GM23338 (cell line): ENCODE data around the gene NHLH2.

Experiments
- CREB1 ChIP-seq: fragments of 250-450 bp; sonication (Bioruptor Pico); IDR thresholded peaks from 2 replicates; pipeline ENCODE4 v1.5.0; 2020; ENCODE audit warnings: low read depth, mild to moderate bottlenecking, moderate library complexity
- EZH2 ChIP-seq: fragments of 200-600 bp; sonication (generic); IDR thresholded peaks from one replicate; pipeline ENCODE4 v1.8.0; 2017; ENCODE audit warnings: antibody characterized with exemption, mild to moderate bottlenecking, low read depth; ENCODE audit not compliant: unreplicated experiment
- POLR2AphosphoS5 ChIP-seq: IDR thresholded peaks from 2 replicates; pipeline ENCODE4 v1.6.1; 2016; ENCODE audit warnings: antibody characterized with exemption, low read depth
- STAT1 ChIP-seq: IDR thresholded peaks from one replicate; pipeline ENCODE4 v1.6.1; 2016; ENCODE audit warnings: antibody characterized with exemption; ENCODE audit not compliant: unreplicated experiment
- ZNF331 ChIP-seq: fragments of 250-450 bp; sonication (Bioruptor Pico); IDR thresholded peaks from 2 replicates; pipeline ENCODE4 v1.5.0; 2020; ENCODE audit warnings: low read depth, mild to moderate bottlenecking, moderate library complexity
- TF ChIP-seq, protein P1 (sequence below), 2 experiments: fragments of 200-600 bp in 1 of 2; sonication (generic) in 1 of 2; conservative IDR thresholded peaks; 2 replicates each; pipeline versions ENCODE4 v1.5.1 to v1.6.1; 2016 to 2017; ENCODE audit warnings: antibody characterized with exemption in 2 of 2, low read depth in 2 of 2, mild to moderate bottlenecking in 2 of 2, moderate library complexity in 1 of 2
- TF ChIP-seq, protein P2 (sequence below): IDR thresholded peaks from 2 replicates; pipeline ENCODE4 v1.6.1; 2016; ENCODE audit warnings: antibody characterized with exemption
- TF ChIP-seq, protein P3 (sequence below): IDR thresholded peaks from one replicate; pipeline ENCODE4 v1.6.1; 2018; ENCODE audit warnings: antibody characterized with exemption; ENCODE audit not compliant: unreplicated experiment

DNA sequence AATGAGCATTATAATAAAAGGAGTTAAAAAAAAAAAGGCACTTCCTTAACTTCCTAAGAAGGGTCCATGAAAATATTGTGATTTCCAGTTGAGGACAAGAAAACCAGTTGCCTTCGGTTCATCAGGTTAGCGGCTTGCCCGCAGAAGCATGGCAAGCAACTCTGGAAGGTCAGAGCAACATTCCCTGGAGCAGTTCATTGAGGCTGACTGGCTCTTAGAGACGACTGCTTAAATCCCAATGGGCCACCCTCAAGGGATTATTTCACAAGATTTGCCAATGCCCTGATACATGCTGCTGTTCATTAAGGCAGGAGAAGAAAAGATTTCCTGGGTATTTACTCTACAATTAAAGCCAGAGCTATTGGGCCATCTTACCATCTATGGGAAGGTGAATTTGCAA is 43.4 kb downstream of the NHLH2 start:
- TF ChIP-seq, protein P1, sequence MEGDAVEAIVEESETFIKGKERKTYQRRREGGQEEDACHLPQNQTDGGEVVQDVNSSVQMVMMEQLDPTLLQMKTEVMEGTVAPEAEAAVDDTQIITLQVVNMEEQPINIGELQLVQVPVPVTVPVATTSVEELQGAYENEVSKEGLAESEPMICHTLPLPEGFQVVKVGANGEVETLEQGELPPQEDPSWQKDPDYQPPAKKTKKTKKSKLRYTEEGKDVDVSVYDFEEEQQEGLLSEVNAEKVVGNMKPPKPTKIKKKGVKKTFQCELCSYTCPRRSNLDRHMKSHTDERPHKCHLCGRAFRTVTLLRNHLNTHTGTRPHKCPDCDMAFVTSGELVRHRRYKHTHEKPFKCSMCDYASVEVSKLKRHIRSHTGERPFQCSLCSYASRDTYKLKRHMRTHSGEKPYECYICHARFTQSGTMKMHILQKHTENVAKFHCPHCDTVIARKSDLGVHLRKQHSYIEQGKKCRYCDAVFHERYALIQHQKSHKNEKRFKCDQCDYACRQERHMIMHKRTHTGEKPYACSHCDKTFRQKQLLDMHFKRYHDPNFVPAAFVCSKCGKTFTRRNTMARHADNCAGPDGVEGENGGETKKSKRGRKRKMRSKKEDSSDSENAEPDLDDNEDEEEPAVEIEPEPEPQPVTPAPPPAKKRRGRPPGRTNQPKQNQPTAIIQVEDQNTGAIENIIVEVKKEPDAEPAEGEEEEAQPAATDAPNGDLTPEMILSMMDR (conservative IDR thresholded peaks at IDR 0.05; ENCODE audit: low read depth in 2 of 2), result no peak
- TF ChIP-seq EZH2, result no peak
- TF ChIP-seq CREB1 (CRISPR knock-in tag), result no peak
- no peak for TF ChIP-seq POLR2AphosphoS5
- no peak for TF ChIP-seq ZNF331
- TF ChIP-seq, protein P2, sequence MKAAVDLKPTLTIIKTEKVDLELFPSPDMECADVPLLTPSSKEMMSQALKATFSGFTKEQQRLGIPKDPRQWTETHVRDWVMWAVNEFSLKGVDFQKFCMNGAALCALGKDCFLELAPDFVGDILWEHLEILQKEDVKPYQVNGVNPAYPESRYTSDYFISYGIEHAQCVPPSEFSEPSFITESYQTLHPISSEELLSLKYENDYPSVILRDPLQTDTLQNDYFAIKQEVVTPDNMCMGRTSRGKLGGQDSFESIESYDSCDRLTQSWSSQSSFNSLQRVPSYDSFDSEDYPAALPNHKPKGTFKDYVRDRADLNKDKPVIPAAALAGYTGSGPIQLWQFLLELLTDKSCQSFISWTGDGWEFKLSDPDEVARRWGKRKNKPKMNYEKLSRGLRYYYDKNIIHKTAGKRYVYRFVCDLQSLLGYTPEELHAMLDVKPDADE, result no peak
- TF ChIP-seq, protein P3, sequence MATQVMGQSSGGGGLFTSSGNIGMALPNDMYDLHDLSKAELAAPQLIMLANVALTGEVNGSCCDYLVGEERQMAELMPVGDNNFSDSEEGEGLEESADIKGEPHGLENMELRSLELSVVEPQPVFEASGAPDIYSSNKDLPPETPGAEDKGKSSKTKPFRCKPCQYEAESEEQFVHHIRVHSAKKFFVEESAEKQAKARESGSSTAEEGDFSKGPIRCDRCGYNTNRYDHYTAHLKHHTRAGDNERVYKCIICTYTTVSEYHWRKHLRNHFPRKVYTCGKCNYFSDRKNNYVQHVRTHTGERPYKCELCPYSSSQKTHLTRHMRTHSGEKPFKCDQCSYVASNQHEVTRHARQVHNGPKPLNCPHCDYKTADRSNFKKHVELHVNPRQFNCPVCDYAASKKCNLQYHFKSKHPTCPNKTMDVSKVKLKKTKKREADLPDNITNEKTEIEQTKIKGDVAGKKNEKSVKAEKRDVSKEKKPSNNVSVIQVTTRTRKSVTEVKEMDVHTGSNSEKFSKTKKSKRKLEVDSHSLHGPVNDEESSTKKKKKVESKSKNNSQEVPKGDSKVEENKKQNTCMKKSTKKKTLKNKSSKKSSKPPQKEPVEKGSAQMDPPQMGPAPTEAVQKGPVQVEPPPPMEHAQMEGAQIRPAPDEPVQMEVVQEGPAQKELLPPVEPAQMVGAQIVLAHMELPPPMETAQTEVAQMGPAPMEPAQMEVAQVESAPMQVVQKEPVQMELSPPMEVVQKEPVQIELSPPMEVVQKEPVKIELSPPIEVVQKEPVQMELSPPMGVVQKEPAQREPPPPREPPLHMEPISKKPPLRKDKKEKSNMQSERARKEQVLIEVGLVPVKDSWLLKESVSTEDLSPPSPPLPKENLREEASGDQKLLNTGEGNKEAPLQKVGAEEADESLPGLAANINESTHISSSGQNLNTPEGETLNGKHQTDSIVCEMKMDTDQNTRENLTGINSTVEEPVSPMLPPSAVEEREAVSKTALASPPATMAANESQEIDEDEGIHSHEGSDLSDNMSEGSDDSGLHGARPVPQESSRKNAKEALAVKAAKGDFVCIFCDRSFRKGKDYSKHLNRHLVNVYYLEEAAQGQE, result no peak
- no peak for TF ChIP-seq STAT1
